HG03354 (cell line): ENCODE data around the gene MAP3K21.

Experiments used
- ATAC-seq: cut with Tn5 transposase; IDR thresholded peaks from one replicate; pipeline ENCODE4 v1.9.1; 2021; ENCODE audit warnings: mild to moderate bottlenecking; ENCODE audit not compliant: unreplicated experiment, poor library complexity, severe bottlenecking

MAP3K21 gene

DNA sequence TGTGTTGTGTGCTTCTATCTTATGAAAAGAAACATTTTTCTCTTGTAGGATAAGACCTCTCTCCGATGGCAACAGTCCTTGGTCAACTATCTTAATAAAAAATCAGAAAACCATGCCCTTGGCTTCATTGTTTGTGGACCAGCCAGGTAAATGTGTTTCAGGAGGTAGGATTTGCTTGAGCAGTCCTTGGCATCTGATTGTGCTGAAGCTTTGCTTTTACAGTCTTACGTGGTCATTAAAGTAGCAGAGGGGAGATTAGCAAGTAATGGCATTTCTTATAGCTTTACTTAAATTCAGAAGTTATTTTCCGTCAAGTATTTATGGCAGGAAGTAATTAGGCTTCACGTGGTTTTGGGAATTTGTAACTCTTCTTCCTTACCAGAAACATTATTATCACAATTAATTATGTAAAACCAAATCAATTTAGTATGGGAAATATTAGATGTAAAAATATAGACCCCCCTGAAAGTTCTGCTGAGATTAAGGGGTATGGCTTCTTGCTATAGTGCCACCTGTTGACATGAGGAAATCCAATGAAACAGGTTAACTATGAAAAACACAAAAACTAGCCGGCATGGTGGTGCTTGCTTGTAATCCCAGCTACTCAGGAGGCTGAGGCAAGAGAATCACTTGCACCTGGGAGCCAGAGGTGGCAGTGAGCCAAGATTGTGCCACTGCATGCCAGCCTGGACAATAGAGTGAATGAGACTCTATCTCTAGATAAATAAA lies 49.0 kb downstream of the MAP3K21 start:
- no peak for ATAC-seq

DNA sequence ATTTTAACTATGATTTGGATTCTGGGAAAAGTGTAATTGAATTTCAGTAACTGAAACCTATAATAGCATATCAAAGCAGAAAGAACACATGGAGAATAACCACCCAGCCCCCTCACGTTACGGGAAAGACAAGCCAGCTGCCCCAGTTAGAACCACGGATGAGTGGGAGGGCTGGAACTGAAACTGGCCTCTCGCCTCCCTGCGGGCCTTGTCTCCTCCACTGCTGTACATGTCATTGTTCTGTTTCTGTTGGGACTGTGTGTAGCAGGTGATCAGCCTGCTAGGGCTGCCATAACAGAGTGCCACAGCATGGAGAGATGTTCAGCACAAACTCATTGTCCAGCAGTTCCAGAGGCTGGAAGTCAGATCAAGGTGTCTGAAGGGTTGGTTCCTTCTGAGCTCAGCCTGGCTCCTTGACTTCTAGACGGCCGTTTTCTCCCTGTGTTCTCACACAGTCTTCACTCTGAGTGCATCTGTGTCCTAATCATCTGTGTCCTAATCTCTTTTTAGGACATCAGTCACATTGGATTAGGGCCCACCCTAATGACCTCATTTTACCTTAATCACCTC lies 52.4 kb downstream of the MAP3K21 start:
- no peak for ATAC-seq

DNA sequence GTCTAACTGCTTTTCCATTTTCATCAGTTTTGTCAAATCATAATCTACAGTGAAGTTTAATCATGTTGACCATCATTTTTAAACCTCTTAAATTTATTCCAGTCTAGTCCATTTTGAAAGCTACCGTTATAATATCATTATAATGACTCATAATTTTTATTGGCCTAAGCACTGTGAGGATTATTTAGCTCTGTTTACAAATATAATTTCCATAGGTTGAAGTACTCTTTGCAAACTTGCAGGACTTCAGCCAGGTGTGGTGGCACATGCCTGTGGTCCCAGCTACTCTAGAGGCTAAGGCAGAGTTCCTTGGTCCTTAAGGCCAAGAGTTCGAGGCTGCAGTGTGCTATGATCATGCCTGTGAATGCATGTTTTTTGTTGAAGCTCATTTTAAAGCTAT lies 54.3 kb downstream of the MAP3K21 start:
- ATAC-seq, result no peak

GRCh38 chr1:233383984-233384383 lies 56.5 kb downstream of the MAP3K21 start:
- ATAC-seq, result no peak

GRCh38 chr1:233386336-233386735 lies 58.8 kb downstream of the MAP3K21 start:
- ATAC-seq, result no peak

GRCh38 chr1:233387585-233387984 lies 60.1 kb downstream of the MAP3K21 start:
- no peak for ATAC-seq

- no peak for ATAC-seq
Observed at GRCh38 chr1:233389169-233389568, 61.6 kb downstream of the MAP3K21 start.

- no peak for ATAC-seq
Observed at GRCh38 chr1:233389893-233390292, 62.4 kb downstream of the MAP3K21 start.

- no peak for ATAC-seq
Observed at GRCh38 chr1:233390842-233391737, 63.6 kb downstream of the MAP3K21 start.

DNA sequence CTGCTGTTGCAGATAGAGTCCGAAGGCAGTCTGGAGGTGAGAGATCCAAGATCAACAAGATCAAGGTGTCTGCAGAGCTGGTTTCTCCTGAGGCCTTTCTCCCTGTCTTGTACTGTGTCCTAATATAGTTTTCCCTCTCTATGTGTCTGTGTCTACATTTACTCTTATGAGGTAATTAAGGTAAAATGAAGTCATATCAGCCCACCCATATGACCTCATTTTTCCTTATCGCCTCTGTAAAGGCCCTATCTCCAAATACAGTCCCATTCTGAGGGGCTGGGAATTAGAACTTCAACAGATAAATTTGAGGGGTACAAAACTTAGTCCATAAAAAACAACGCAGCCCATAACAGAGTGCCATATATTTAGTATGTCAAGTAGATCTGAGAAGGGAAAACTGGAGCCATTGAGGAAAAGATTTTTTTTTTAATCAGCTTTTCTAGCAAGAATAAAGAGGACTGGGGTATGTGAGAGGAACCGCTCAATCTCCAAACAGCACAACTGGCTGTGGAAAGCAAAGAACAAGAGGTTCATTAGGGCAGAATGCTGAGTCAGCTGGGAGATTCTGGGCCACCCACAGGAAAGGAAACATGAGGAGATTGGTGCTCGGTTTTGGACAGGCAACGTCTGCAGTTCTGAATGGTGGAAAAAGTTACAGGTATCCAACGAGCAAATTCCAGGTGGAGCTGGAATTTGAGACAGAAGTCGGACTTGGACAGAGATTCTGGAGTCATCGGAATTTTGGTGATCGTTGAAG lies 65.7 kb downstream of the MAP3K21 start:
- no peak for ATAC-seq

GRCh38 chr1:233393926-233394680 lies 66.6 kb downstream of the MAP3K21 start:
- no peak for ATAC-seq

- ATAC-seq, result peak; percentile 91
Observed at GRCh38 chr1:233394860-233395717, 67.6 kb downstream of the MAP3K21 start.

- ATAC-seq, result no peak
Observed at GRCh38 chr1:233395863-233396646, 68.5 kb downstream of the MAP3K21 start.

GRCh38 chr1:233406339-233406960 lies 78.9 kb downstream of the MAP3K21 start:
- no peak for ATAC-seq

GRCh38 chr1:233406994-233407631 lies 79.6 kb downstream of the MAP3K21 start:
- no peak for ATAC-seq

GRCh38 chr1:233409540-233409939 lies 82.0 kb downstream of the MAP3K21 start:
- ATAC-seq, result no peak

- no peak for ATAC-seq
Observed at GRCh38 chr1:233410906-233411305, 83.4 kb downstream of the MAP3K21 start.
